Stimulated activated CD4-positive, alpha-beta T cell treated with anti-CD3 and anti-CD28 coated beads, Interleukin-1b, Interleukin-23, amount 100 ng/mL, for 24 hours (primary cell): ENCODE measurements around the gene MAN1C1.

Experiments used
- DNase-seq, 4 experiments: peaks; one replicate each; pipeline ENCODE4 v3.0.0-alpha.2; 2020; ENCODE audit warnings: low read depth in 4 of 4, low spot score in 1 of 4

Gene MAN1C1

GRCh38 chr1:25773441-25774125 is 157.0 kb downstream of the MAN1C1 start:
- no peak for DNase-seq

GRCh38 chr1:25774206-25774803 is 157.7 kb downstream of the MAN1C1 start:
- DNase-seq: no peak

GRCh38 chr1:25774921-25775771 is 158.6 kb downstream of the MAN1C1 start:
- peak in 3 of 4 experiments; percentile 65 to 80 (median 66) for DNase-seq

- no peak for DNase-seq
These were observed 162.8 kb downstream of the MAN1C1 start for GRCh38 chr1:25779388-25779787.

- no peak for DNase-seq
These were observed 163.3 kb downstream of the MAN1C1 start for GRCh38 chr1:25779894-25780293.

GRCh38 chr1:25780318-25781129 is 163.9 kb downstream of the MAN1C1 start:
- DNase-seq: no peak

GRCh38 chr1:25781130-25781433 is 164.5 kb downstream of the MAN1C1 start:
- no peak for DNase-seq

- DNase-seq: no peak
These were observed 166.1 kb downstream of the MAN1C1 start for GRCh38 chr1:25782608-25783201.

GRCh38 chr1:25784575-25785051 is 168.0 kb downstream of the MAN1C1 start:
- no peak for DNase-seq

GRCh38 chr1:25785333-25786067 is 168.9 kb downstream of the MAN1C1 start:
- no peak for DNase-seq

- DNase-seq: no peak
These were observed 170.5 kb downstream of the MAN1C1 start for GRCh38 chr1:25786887-25787759.

GRCh38 chr1:25787760-25788166 is 171.2 kb downstream of the MAN1C1 start:
- no peak for DNase-seq

- DNase-seq: no peak
These were observed 173.9 kb downstream of the MAN1C1 start for GRCh38 chr1:25790472-25790871.

- DNase-seq: no peak
These were observed 175.5 kb downstream of the MAN1C1 start for GRCh38 chr1:25792115-25792514.

GRCh38 chr1:25793585-25794170 is 177.1 kb downstream of the MAN1C1 start:
- no peak for DNase-seq

- DNase-seq: no peak
These were observed 177.7 kb downstream of the MAN1C1 start for GRCh38 chr1:25794325-25794724.

- no peak for DNase-seq
These were observed 178.6 kb downstream of the MAN1C1 start for GRCh38 chr1:25795211-25795610.

GRCh38 chr1:25795946-25796810 is 179.6 kb downstream of the MAN1C1 start:
- no peak for DNase-seq
